Activated CD8-positive, alpha-beta memory T cell treated with anti-CD3 and anti-CD28 coated beads, Interleukin-2, amount 50 U/mL, for 4 hours (primary cell): ENCODE results near the gene PPIP5K2.
A peak's percentile ranks its signal among the peaks of the same experiment; 100 is the strongest.
"Not testable (repeated sequence)": the region's sequence is repeated elsewhere in the genome, so short reads cannot be mapped to it uniquely, and the experiment has no call there.

ENCODE experiments used
- DNase-seq: peaks from one replicate; pipeline ENCODE4 v3.0.0-alpha.2; 2020

PPIP5K2 gene

GRCh38 chr5:103126557-103126956 is 6.5 kb downstream of the PPIP5K2 start:
- DNase-seq, result no peak

GRCh38 chr5:103127292-103127817 is 7.3 kb downstream of the PPIP5K2 start:
- no peak for DNase-seq

GRCh38 chr5:103128202-103128601 is 8.1 kb downstream of the PPIP5K2 start:
- DNase-seq, result no peak

- DNase-seq, result no peak
These were observed 12.6 kb downstream of the PPIP5K2 start for GRCh38 chr5:103132684-103133083.

GRCh38 chr5:103133231-103133630 is 13.1 kb downstream of the PPIP5K2 start:
- DNase-seq, result no peak

- DNase-seq, result no peak
These were observed 15.4 kb downstream of the PPIP5K2 start for GRCh38 chr5:103135461-103135860.

GRCh38 chr5:103138202-103138690 is 18.1 kb downstream of the PPIP5K2 start:
- DNase-seq, result no peak

GRCh38 chr5:103139264-103139865 is 19.3 kb downstream of the PPIP5K2 start:
- peak; percentile 79 for DNase-seq

GRCh38 chr5:103142132-103142531 is 22.0 kb downstream of the PPIP5K2 start:
- DNase-seq, result not testable (repeated sequence)

GRCh38 chr5:103145196-103145595 is 25.1 kb downstream of the PPIP5K2 start:
- DNase-seq, result no peak

- DNase-seq, result no peak
These were observed 28.1 kb downstream of the PPIP5K2 start for GRCh38 chr5:103148213-103148612.

- no peak for DNase-seq
These were observed 31.1 kb downstream of the PPIP5K2 start for GRCh38 chr5:103151156-103151555.

- DNase-seq, result no peak
These were observed 46.6 kb downstream of the PPIP5K2 start for GRCh38 chr5:103166706-103167105.

GRCh38 chr5:103174147-103174546 is 54.0 kb downstream of the PPIP5K2 start:
- DNase-seq, result no peak

GRCh38 chr5:103177543-103177942 is 57.4 kb downstream of the PPIP5K2 start:
- no peak for DNase-seq

- DNase-seq, result no peak
These were observed 58.1 kb downstream of the PPIP5K2 start for GRCh38 chr5:103178167-103178566.

- DNase-seq, result no peak
These were observed 66.1 kb downstream of the PPIP5K2 start for GRCh38 chr5:103186152-103186551.

- DNase-seq, result no peak
These were observed 68.3 kb downstream of the PPIP5K2 start for GRCh38 chr5:103188436-103188835.

GRCh38 chr5:103203226-103203625 is 83.1 kb downstream of the PPIP5K2 start:
- no peak for DNase-seq

GRCh38 chr5:103204990-103205389 is 84.9 kb downstream of the PPIP5K2 start:
- DNase-seq, result not testable (repeated sequence)

GRCh38 chr5:103205991-103206700 is 86.0 kb downstream of the PPIP5K2 start:
- no peak for DNase-seq

GRCh38 chr5:103207011-103207410 is 86.9 kb downstream of the PPIP5K2 start:
- no peak for DNase-seq

GRCh38 chr5:103207653-103208052 is 87.6 kb downstream of the PPIP5K2 start:
- no peak for DNase-seq

- DNase-seq, result no peak
These were observed 88.4 kb downstream of the PPIP5K2 start for GRCh38 chr5:103208460-103208859.
